ENCODE measurements around the gene LCT.

GRCh38 chr2:135850892-135851668, 14.1 kb upstream of the LCT start:
- TF ChIP-seq CTCF (conservative IDR thresholded peaks at IDR 0.05 in 1 of 2, IDR thresholded peaks at IDR 0.05 in 1 of 2; ENCODE audit: low read depth in 1 of 2, low read length in 2 of 2): no peak
- no peak for TF ChIP-seq EZH2 (IDR thresholded peaks at IDR 0.05; ENCODE audit: low read length, missing control alignments)

Data from fibroblast of lung (primary cell).